Astrocyte (in vitro differentiated cells and primary cell): ENCODE measurements around the gene MAPKAPK2.

ENCODE experiments used
- CTCF ChIP-seq: IDR thresholded peaks from 2 replicates; pipeline ENCODE4 v1.5.1; 2011; ENCODE audit warnings: low read depth, mild to moderate bottlenecking, inconsistent platforms, low read length, moderate library complexity; ENCODE audit not compliant: insufficient read depth
- EZH2 ChIP-seq: IDR thresholded peaks from 2 replicates; pipeline ENCODE4 v1.6.1; 2012; ENCODE audit warnings: mild to moderate bottlenecking, low read length, inconsistent platforms; ENCODE audit not compliant: insufficient read depth

GRCh38 chr1:206761159-206761768 lies 76.6 kb downstream of the MAPKAPK2 start:
- TF ChIP-seq CTCF (no peak), EZH2 (no peak)
